Mucosa of descending colon (tissue), 3 donors: Measurements from ENCODE around the gene STEAP1B. TPM values are rescaled to one million over a fixed set of nuclear protein-coding genes. Genes with fewer than 3 reads are reported as not detected.
A peak's percentile ranks its signal among the peaks of the same experiment; 100 is the strongest.

Source experiments
- ATAC-seq: fragments of 200-7000 bp; cut with Tn5 transposase; one replicate; pipeline ENCODE4 v1.9.1; 2020; ENCODE audit warnings: mild to moderate bottlenecking, moderate library complexity
- DNase-seq, 3 donors: peaks; one replicate each; pipeline ENCODE4 v3.0.0-alpha.2; 2020
- H3K36me3 ChIP-seq: fragments of 200-600 bp; one replicate; pipeline ENCODE4 v1.8.0; 2021; ENCODE audit warnings: low read depth, mild to moderate bottlenecking
- H3K4me1 ChIP-seq: fragments of 200-600 bp; one replicate; pipeline ENCODE4 v1.8.0; 2021; ENCODE audit warnings: low read depth, mild to moderate bottlenecking
- H3K4me3 ChIP-seq: fragments of 200-600 bp; one replicate; pipeline ENCODE4 v1.8.0; 2021; ENCODE audit warnings: mild to moderate bottlenecking
- H3K9me3 ChIP-seq: fragments of 200-600 bp; one replicate; pipeline ENCODE4 v1.8.0; 2021; ENCODE audit warnings: mild to moderate bottlenecking
- intact Hi-C, 2 donors: fragments of 100-400 bp; cut with DNase I in 1 of 2; cut with micrococcal nuclease in 1 of 2; formaldehyde crosslinking; loops; one replicate each; pipeline versions ENCODE4 v1.11.0 to v1.11.1; 2022; cut with DNase I, micrococcal nuclease
- total RNA-seq, 3 donors: library from RNA; stranded (reverse); fragmentation: NEBNext Ultra II Directional in 2 of 3; extraction: Animal tissue kit (Norgen Biotek cat#: 25700) in 2 of 3; gene quantifications; one replicate each; pipeline versions ENCODE4 v1.2.1 to v1.2.4, GENCODE V29; 2021 to 2023
- TF ChIP-seq, protein P1 (sequence below): fragments of 200-600 bp; IDR thresholded peaks from one replicate; pipeline ENCODE4 v1.8.0; 2022; ENCODE audit warnings: antibody characterized with exemption, mild to moderate bottlenecking
- donor health status: DM: no; HTN: no; CAD: no; lungs with moderate emphysema.
- donor health status: DM: no; HTN: no; CAD: no.
- donor health status: DM: no; HTN: yes; CAD: no.

Gene STEAP1B
- total RNA-seq, 3 donors from 2014 or later, result 0.77 to 1.0 TPM; not detected in 1

- TF ChIP-seq, protein P1, sequence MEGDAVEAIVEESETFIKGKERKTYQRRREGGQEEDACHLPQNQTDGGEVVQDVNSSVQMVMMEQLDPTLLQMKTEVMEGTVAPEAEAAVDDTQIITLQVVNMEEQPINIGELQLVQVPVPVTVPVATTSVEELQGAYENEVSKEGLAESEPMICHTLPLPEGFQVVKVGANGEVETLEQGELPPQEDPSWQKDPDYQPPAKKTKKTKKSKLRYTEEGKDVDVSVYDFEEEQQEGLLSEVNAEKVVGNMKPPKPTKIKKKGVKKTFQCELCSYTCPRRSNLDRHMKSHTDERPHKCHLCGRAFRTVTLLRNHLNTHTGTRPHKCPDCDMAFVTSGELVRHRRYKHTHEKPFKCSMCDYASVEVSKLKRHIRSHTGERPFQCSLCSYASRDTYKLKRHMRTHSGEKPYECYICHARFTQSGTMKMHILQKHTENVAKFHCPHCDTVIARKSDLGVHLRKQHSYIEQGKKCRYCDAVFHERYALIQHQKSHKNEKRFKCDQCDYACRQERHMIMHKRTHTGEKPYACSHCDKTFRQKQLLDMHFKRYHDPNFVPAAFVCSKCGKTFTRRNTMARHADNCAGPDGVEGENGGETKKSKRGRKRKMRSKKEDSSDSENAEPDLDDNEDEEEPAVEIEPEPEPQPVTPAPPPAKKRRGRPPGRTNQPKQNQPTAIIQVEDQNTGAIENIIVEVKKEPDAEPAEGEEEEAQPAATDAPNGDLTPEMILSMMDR, result no peak
- ATAC-seq (no peak), DNase-seq (no peak)
- no peaks in the 10 kb centered on the region for H3K4me1 ChIP-seq
- intact Hi-C loops, result no loop called here
- no peaks in the 10 kb centered on the region for H3K36me3 ChIP-seq
- H3K9me3 ChIP-seq, result no peaks in the 10 kb centered on the region
- no peak overlapping the region for H3K4me3 ChIP-seq
Observed at GRCh38 chr7:22404421-22405023, 95.5 kb downstream of the STEAP1B start.

- TF ChIP-seq, protein P1, result no peak
- intact Hi-C loops, result no loop called here
- Histone ChIP-seq H3K4me1 (no peaks in the 10 kb centered on the region), H3K36me3 (no peaks in the 10 kb centered on the region), H3K9me3 (no peaks in the 10 kb centered on the region), H3K4me3 (no peak overlapping the region)
- ATAC-seq (no peak), DNase-seq (no peak)
Observed at GRCh38 chr7:22403344-22403743, 96.6 kb downstream of the STEAP1B start.

DNA sequence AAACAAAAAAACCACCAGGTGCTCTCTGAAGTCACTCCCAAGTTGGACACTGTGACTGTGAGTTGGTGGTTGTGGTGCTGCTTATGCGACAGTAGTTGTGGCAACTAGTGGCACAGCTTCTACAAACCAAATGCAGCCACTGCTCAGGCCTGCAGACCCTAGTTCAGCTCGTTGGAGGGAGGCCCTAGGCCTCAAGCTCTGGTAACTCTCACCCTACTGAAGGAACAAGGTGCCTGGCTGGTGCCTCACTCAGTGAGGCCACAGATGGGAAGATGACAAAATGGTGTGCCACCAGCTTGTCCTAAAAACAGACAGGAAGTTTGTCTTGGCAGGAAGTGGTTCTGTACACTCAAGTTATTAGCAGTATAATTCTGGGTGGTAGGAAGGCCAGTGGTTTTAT, 97.7 kb downstream of the STEAP1B start:
- H3K36me3 ChIP-seq, result no peaks in the 10 kb centered on the region
- H3K9me3 ChIP-seq, result no peaks in the 10 kb centered on the region
- ATAC-seq (peak; percentile 11), DNase-seq (no peak)
- intact Hi-C loops, result no loop called here
- TF ChIP-seq, protein P1, result no peak
- no peaks in the 10 kb centered on the region for H3K4me1 ChIP-seq
- H3K4me3 ChIP-seq, result no peak overlapping the region

DNA sequence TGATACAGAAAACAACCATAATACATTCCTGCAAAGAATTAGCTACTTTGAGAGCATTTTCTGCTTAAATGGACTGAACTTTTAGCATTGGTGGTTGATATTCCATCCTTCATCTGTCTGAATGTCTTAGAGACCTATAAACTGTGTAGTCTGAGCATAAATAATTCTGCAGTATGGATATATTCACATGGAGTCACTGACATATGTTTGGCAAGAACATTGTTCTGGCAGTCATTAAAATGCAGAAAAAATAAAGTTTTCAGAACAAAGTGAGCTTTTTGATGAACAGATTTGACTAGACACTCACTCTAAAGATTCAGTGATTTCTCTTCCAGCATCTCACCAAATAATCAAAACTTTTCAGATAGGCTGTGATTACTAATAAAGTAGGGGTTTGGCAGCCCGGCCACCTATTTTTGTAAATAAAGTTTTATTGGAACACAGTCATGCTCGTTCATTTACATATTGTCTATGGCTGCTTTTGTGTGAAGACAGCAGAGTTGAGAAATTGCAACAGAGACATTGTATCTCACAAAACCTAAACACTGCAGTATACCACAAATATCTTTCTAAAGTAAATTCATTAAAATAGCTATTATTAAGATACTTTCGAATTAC, 98.9 kb downstream of the STEAP1B start:
- H3K4me3 ChIP-seq, result no peak overlapping the region
- ATAC-seq (no peak), DNase-seq (no peak)
- H3K4me1 ChIP-seq, result no peaks in the 10 kb centered on the region
- no peaks in the 10 kb centered on the region for H3K9me3 ChIP-seq
- TF ChIP-seq, protein P1, result no peak
- intact Hi-C loops, result no loop called here
- no peaks in the 10 kb centered on the region for H3K36me3 ChIP-seq

- intact Hi-C loops, result no loop called here
- DNase-seq (no peak), ATAC-seq (no peak)
- TF ChIP-seq, protein P1, result no peak
- H3K4me1 ChIP-seq, result no peaks in the 10 kb centered on the region
- no peaks in the 10 kb centered on the region for H3K9me3 ChIP-seq
- no peak overlapping the region for H3K4me3 ChIP-seq
- H3K36me3 ChIP-seq, result no peaks in the 10 kb centered on the region
Observed at GRCh38 chr7:22400150-22400814, 99.7 kb downstream of the STEAP1B start.
